H9 (cell line): ENCODE data around the gene RGS21. TPM values are rescaled to one million over a fixed set of nuclear protein-coding genes. Genes with fewer than 3 reads are reported as not detected.

Source experiments
- DNase-seq: peaks from one replicate; pipeline ENCODE4 v3.0.0-alpha.2; 2017
- H2AFZ ChIP-seq: one replicate; pipeline ENCODE4 v1.6.1; 2013; ENCODE audit warnings: mild to moderate bottlenecking, low read length, control low read depth, moderate library complexity
- H2AK5ac ChIP-seq: 2 replicates; pipeline ENCODE4 v1.6.1; 2013; ENCODE audit warnings: low read length, control low read depth, mixed read lengths; ENCODE audit not compliant: insufficient read length
- H2BK120ac ChIP-seq: one replicate; pipeline ENCODE4 v1.6.1; 2013; ENCODE audit warnings: low read depth, mild to moderate bottlenecking, low read length, control low read depth, inconsistent platforms; ENCODE audit not compliant: poor library complexity, severe bottlenecking
- H2BK12ac ChIP-seq: 2 replicates; pipeline ENCODE4 v1.6.1; 2013; ENCODE audit warnings: low read length, control low read depth, mixed read lengths, low read depth; ENCODE audit not compliant: insufficient read length
- H2BK15ac ChIP-seq: 2 replicates; pipeline ENCODE4 v1.6.1; 2013; ENCODE audit warnings: low read depth, low read length, control low read depth
- H2BK20ac ChIP-seq: one replicate; pipeline ENCODE4 v1.6.1; 2013; ENCODE audit warnings: low read depth, mild to moderate bottlenecking, low read length, control low read depth, inconsistent platforms; ENCODE audit not compliant: poor library complexity, severe bottlenecking
- H2BK5ac ChIP-seq: 2 replicates; pipeline ENCODE4 v1.6.1; 2013; ENCODE audit warnings: low read length, control low read depth, mixed read lengths; ENCODE audit not compliant: insufficient read length
- H3K14ac ChIP-seq: 2 replicates; pipeline ENCODE4 v1.6.1; 2013; ENCODE audit warnings: low read length, control low read depth; ENCODE audit not compliant: insufficient read depth
- H3K18ac ChIP-seq: 2 replicates; pipeline ENCODE4 v1.6.1; 2013; ENCODE audit warnings: low read depth, mild to moderate bottlenecking, mixed read lengths, low read length, control low read depth; ENCODE audit not compliant: insufficient read length
- H3K23ac ChIP-seq: 2 replicates; pipeline ENCODE4 v1.6.1; 2013; ENCODE audit warnings: low read length, control low read depth, mixed read lengths, low read depth; ENCODE audit not compliant: insufficient read length
- H3K23me2 ChIP-seq: 2 replicates; pipeline ENCODE4 v1.6.1; 2013; ENCODE audit warnings: low read depth, mild to moderate bottlenecking, mixed read lengths, low read length, control low read depth; ENCODE audit not compliant: insufficient read length, poor library complexity, severe bottlenecking
- H3K27ac ChIP-seq: 2 replicates; pipeline ENCODE4 v1.5.1; 2013; ENCODE audit warnings: low read length, control low read depth, mixed read lengths, low read depth; ENCODE audit not compliant: insufficient read length
- H3K27me3 ChIP-seq: 2 replicates; pipeline ENCODE4 v1.6.1; 2013; ENCODE audit warnings: low read length, control low read depth, inconsistent platforms; ENCODE audit not compliant: insufficient read depth
- H3K4ac ChIP-seq: 2 replicates; pipeline ENCODE4 v1.6.1; 2013; ENCODE audit warnings: low read depth, mild to moderate bottlenecking, control low read depth, inconsistent platforms, low read length, moderate library complexity
- H3K4me1 ChIP-seq: 2 replicates; pipeline ENCODE4 v1.6.1; 2013; ENCODE audit warnings: low read length, control low read depth, inconsistent platforms; ENCODE audit not compliant: insufficient read depth
- H3K4me2 ChIP-seq: 2 replicates; pipeline ENCODE4 v1.6.1; 2013; ENCODE audit warnings: low read length, control low read depth, mixed read lengths; ENCODE audit not compliant: insufficient read length, insufficient read depth
- H3K56ac ChIP-seq: 2 replicates; pipeline ENCODE4 v1.6.1; 2013; ENCODE audit warnings: low read depth, mild to moderate bottlenecking, mixed read lengths, low read length, control low read depth; ENCODE audit not compliant: insufficient read length
- H3K79me1 ChIP-seq: 2 replicates; pipeline ENCODE4 v1.6.1; 2013; ENCODE audit warnings: low read depth, mild to moderate bottlenecking, moderate library complexity, low read length, control low read depth, inconsistent platforms; ENCODE audit not compliant: insufficient read depth, poor library complexity, severe bottlenecking
- H3K79me2 ChIP-seq: 2 replicates; pipeline ENCODE4 v1.6.1; 2013; ENCODE audit warnings: low read length, control low read depth, inconsistent platforms; ENCODE audit not compliant: insufficient read depth
- H3K9ac ChIP-seq: 2 replicates; pipeline ENCODE4 v1.6.1; 2013; ENCODE audit warnings: low read length, control low read depth, mixed read lengths; ENCODE audit not compliant: insufficient read length; ENCODE audit errors: extremely low read depth
- H3K9me3 ChIP-seq: one replicate; pipeline ENCODE4 v1.6.1; 2013; ENCODE audit warnings: low read depth, low read length, inconsistent platforms; ENCODE audit not compliant: control insufficient read depth
- H3T11ph ChIP-seq: one replicate; pipeline ENCODE4 v1.6.1; 2013; ENCODE audit warnings: mild to moderate bottlenecking, low read length, control low read depth, inconsistent platforms
- H4K20me1 ChIP-seq: one replicate; pipeline ENCODE4 v1.6.1; 2013; ENCODE audit not compliant: control insufficient read depth, insufficient read length, insufficient read depth
- H4K5ac ChIP-seq: 2 replicates; pipeline ENCODE4 v1.6.1; 2013; ENCODE audit warnings: low read depth, mild to moderate bottlenecking, mixed read lengths, low read length, control low read depth; ENCODE audit not compliant: insufficient read length
- H4K8ac ChIP-seq: replicated peaks from 2 replicates; pipeline ENCODE4 v1.6.1; 2013; ENCODE audit warnings: low read length, control low read depth, mixed read lengths, low read depth; ENCODE audit not compliant: insufficient read length
- H4K91ac ChIP-seq: 2 replicates; pipeline ENCODE4 v1.6.1; 2013; ENCODE audit warnings: low read depth, mild to moderate bottlenecking, moderate library complexity, mixed read lengths, low read length, control low read depth; ENCODE audit not compliant: insufficient read length
- H3K27ac Mint-ChIP-seq, 3 experiments: 2 replicates in 2 of 3; 3 replicates in 1 of 3; pipeline ENCODE4 v1.8.0; 2020 to 2021; ENCODE audit warnings: mixed read lengths in 3 of 3, mild to moderate bottlenecking in 1 of 3, moderate library complexity in 1 of 3
- H3K27me3 Mint-ChIP-seq: 2 replicates; pipeline ENCODE4 v1.8.0; 2021; ENCODE audit warnings: low read depth, mild to moderate bottlenecking, moderate library complexity, mixed read lengths
- H3K36me3 Mint-ChIP-seq, 3 experiments: 2 replicates in 2 of 3; 3 replicates in 1 of 3; pipeline ENCODE4 v1.8.0; 2020 to 2021; ENCODE audit warnings: low read depth in 3 of 3, mixed read lengths in 3 of 3; ENCODE audit not compliant: insufficient read depth in 1 of 3
- H3K4me1 Mint-ChIP-seq, 2 experiments: 2 replicates each; pipeline ENCODE4 v1.8.0; 2020; ENCODE audit warnings: mixed read lengths in 2 of 2
- H3K4me3 Mint-ChIP-seq, 2 experiments: 2 replicates in 1 of 2; 3 replicates in 1 of 2; pipeline ENCODE4 v1.8.0; 2020 to 2021; ENCODE audit warnings: mild to moderate bottlenecking in 2 of 2, mixed read lengths in 2 of 2, moderate library complexity in 1 of 2
- H3K9me3 Mint-ChIP-seq, 2 experiments: 2 replicates in 1 of 2; 3 replicates in 1 of 2; pipeline ENCODE4 v1.8.0; 2020; ENCODE audit warnings: mild to moderate bottlenecking in 2 of 2, mixed read lengths in 2 of 2, moderate library complexity in 1 of 2
- WGBS: extraction: QIAGEN DNeasy Blood & Tissue Kit; methylation state at CpG from one replicate; pipeline ENCODE4 v1.1.7; 2013; ENCODE audit warnings: missing lambda C conversion rate, low lambda C conversion rate, mixed read lengths; ENCODE audit not compliant: insufficient read length; ENCODE audit errors: extremely low coverage; 5-methylcytosine and 5-hydroxymethylcytosine counted together
- total RNA-seq: library from RNA; stranded (reverse); gene quantifications from 2 replicates; pipeline ENCODE4 v1.2.1, GENCODE V29; 2021
- TF ChIP-seq, protein P1 (sequence below): fragments of 200-600 bp; sonication (generic); conservative IDR thresholded peaks from 3 replicates; pipeline ENCODE4 v1.8.0; 2021; ENCODE audit warnings: antibody characterized with exemption, mild to moderate bottlenecking

The RGS21 gene
- total RNA-seq, 1 experiment from 2014 or later = not detected

DNA sequence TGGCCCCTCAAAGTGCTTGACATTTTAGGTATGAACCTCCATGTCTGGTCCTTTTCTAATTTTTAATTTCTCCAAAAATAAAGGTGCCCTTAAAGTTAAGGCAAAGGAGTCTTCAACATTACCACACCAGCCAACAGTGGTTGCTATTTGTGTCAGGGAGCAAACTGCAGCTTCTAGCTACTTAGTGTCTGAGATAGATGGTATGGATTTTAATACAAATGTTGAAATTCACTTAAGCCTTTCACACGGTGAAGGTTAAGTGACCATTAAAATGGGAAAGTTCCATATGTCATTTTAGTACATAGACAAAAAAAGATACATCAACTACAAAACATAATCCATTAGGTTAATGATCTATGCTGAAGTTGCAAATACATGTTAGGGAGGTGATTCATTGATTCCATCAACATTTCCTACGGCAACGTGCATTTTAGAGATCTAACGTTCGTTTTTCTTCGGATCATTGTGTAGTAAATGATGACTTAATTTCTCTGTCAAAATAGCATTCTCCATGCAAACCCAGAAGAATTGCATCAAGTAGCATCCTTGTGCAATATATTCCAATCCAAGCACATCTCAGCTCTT is 48.2 kb upstream of the RGS21 start:
- H3K27me3 ChIP-seq = no peaks in the 10 kb centered on the region
- H3K56ac ChIP-seq = no peak overlapping the region
- H4K5ac ChIP-seq = no peak overlapping the region
- WGBS = no CpG with 5 or more reads among the region's 6 CpGs
- no peak overlapping the region for H2BK120ac ChIP-seq
- no peak overlapping the region for H2BK5ac ChIP-seq
- H2AK5ac ChIP-seq = no peak overlapping the region
- Mint-ChIP-seq H3K9me3 (no peaks in the 10 kb centered on the region), H3K4me3 (no peak overlapping the region), H3K27ac (no peak overlapping the region), H3K36me3 (no peaks in the 10 kb centered on the region), H3K4me1 (no peaks in the 10 kb centered on the region), H3K27me3 (no peaks in the 10 kb centered on the region)
- H3K79me2 ChIP-seq = no peaks in the 10 kb centered on the region
- H2BK20ac ChIP-seq = no peak overlapping the region
- no peak overlapping the region for H3K9ac ChIP-seq
- H2BK12ac ChIP-seq = no peak overlapping the region
- no peak overlapping the region for H3K27ac ChIP-seq
- TF ChIP-seq, protein P1, sequence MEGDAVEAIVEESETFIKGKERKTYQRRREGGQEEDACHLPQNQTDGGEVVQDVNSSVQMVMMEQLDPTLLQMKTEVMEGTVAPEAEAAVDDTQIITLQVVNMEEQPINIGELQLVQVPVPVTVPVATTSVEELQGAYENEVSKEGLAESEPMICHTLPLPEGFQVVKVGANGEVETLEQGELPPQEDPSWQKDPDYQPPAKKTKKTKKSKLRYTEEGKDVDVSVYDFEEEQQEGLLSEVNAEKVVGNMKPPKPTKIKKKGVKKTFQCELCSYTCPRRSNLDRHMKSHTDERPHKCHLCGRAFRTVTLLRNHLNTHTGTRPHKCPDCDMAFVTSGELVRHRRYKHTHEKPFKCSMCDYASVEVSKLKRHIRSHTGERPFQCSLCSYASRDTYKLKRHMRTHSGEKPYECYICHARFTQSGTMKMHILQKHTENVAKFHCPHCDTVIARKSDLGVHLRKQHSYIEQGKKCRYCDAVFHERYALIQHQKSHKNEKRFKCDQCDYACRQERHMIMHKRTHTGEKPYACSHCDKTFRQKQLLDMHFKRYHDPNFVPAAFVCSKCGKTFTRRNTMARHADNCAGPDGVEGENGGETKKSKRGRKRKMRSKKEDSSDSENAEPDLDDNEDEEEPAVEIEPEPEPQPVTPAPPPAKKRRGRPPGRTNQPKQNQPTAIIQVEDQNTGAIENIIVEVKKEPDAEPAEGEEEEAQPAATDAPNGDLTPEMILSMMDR = no peak
- H4K8ac ChIP-seq = no peak overlapping the region
- H3T11ph ChIP-seq = no peak overlapping the region
- no peak overlapping the region for H4K91ac ChIP-seq
- no peak overlapping the region for H2AFZ ChIP-seq
- DNase-seq = no peak
- H3K4me1 ChIP-seq = no peaks in the 10 kb centered on the region
- no peak overlapping the region for H3K4me2 ChIP-seq
- no peak overlapping the region for H3K18ac ChIP-seq
- H4K20me1 ChIP-seq = no peaks in the 10 kb centered on the region
- H3K14ac ChIP-seq = no peak overlapping the region
- no peaks in the 10 kb centered on the region for H3K9me3 ChIP-seq
- H3K4ac ChIP-seq = no peak overlapping the region
- no peaks in the 10 kb centered on the region for H3K79me1 ChIP-seq
- H3K23me2 ChIP-seq = no peaks in the 10 kb centered on the region
- no peak overlapping the region for H2BK15ac ChIP-seq
- H3K23ac ChIP-seq = no peak overlapping the region
